T-cell (primary cell): ENCODE data around the gene LYST. TPM values are rescaled to one million over a fixed set of nuclear protein-coding genes. Genes with fewer than 3 reads are reported as not detected.

Experiments
- ATAC-seq, 4 experiments: fragments of 200-7000 bp in 3 of 4; fragments of 150-1000 bp in 1 of 4; cut with Tn5 transposase; replicated peaks in 1 of 4; 1 replicate in 3 of 4; 2 replicates in 1 of 4; pipeline ENCODE4 v1.10.0; 2021; ENCODE audit warnings: moderate library complexity in 3 of 4, mild to moderate bottlenecking in 2 of 4, moderate number of reproducible peaks in 1 of 4
- CTCF ChIA-PET, 2 donors: fragments of 300-600 bp; sonication (Branson Sonifier 250); formaldehyde crosslinking; loops; one replicate each; lab custom pipeline; 2022; ENCODE audit warnings: antibody characterized with exemption in 2 of 2; lab: Charles Lee
- POLR2A ChIA-PET, 2 donors: fragments of 300-600 bp; sonication (Branson Sonifier 250); formaldehyde crosslinking; loops; one replicate each; lab custom pipeline; 2022; ENCODE audit warnings: antibody characterized with exemption in 2 of 2; lab: Charles Lee
- DNase-seq, 35 experiments: peaks; one replicate each; pipeline versions ENCODE4 v3.0.0 to v3.0.0-alpha.2; 2013 to 2023
- H3K27ac ChIP-seq: one replicate; pipeline ENCODE4 v1.5.1; 2013; ENCODE audit warnings: low read length
- H3K27me3 ChIP-seq, 2 experiments: replicated peaks in 1 of 2; 1 replicate in 1 of 2; 2 replicates in 1 of 2; pipeline versions ENCODE4 v1.6.1 to v1.7.0; 2013; ENCODE audit warnings: low read length in 1 of 2, mixed read lengths in 1 of 2; ENCODE audit not compliant: control insufficient read depth in 2 of 2, insufficient read depth in 2 of 2; ENCODE audit errors: extremely low read depth in 1 of 2
- H3K36me3 ChIP-seq, 2 donors: 1 replicate in 1 of 2; 2 replicates in 1 of 2; pipeline versions ENCODE4 v1.6.1 to v1.7.0; 2013; ENCODE audit warnings: low read length in 1 of 2; ENCODE audit not compliant: control insufficient read depth in 2 of 2, insufficient read depth in 1 of 2; ENCODE audit errors: extremely low read depth in 1 of 2
- H3K4me1 ChIP-seq, 2 experiments: 1 replicate in 1 of 2; 2 replicates in 1 of 2; pipeline versions ENCODE4 v1.6.1 to v1.7.0; 2013; ENCODE audit warnings: low read length in 2 of 2, mixed read lengths in 1 of 2; ENCODE audit not compliant: insufficient read depth in 2 of 2, control insufficient read depth in 1 of 2; ENCODE audit errors: extremely low read depth in 1 of 2
- H3K4me3 ChIP-seq, 2 donors: 1 replicate in 1 of 2; 2 replicates in 1 of 2; pipeline versions ENCODE4 v1.5.1 to v1.7.0; 2013; ENCODE audit warnings: mild to moderate bottlenecking in 2 of 2, low read length in 1 of 2, moderate library complexity in 1 of 2; ENCODE audit not compliant: control insufficient read depth in 1 of 2; ENCODE audit errors: extremely low read depth in 1 of 2
- H3K9me3 ChIP-seq: 2 replicates; pipeline ENCODE4 v1.7.0; 2013
- H3K27ac Mint-ChIP-seq, 2 donors: one replicate each; pipeline ENCODE4 v1.8.0; 2020 to 2021; ENCODE audit warnings: mild to moderate bottlenecking in 2 of 2, mixed read lengths in 2 of 2
- H3K27me3 Mint-ChIP-seq, 2 donors: one replicate each; pipeline ENCODE4 v1.8.0; 2021 to 2022; ENCODE audit warnings: mixed read lengths in 2 of 2
- H3K36me3 Mint-ChIP-seq: one replicate; pipeline ENCODE4 v1.8.0; 2021; ENCODE audit warnings: mixed read lengths
- H3K4me1 Mint-ChIP-seq, 3 donors: one replicate each; pipeline ENCODE4 v1.8.0; 2020 to 2022; ENCODE audit warnings: mixed read lengths in 3 of 3, mild to moderate bottlenecking in 1 of 3
- H3K4me3 Mint-ChIP-seq, 3 donors: one replicate each; pipeline ENCODE4 v1.8.0; 2020 to 2022; ENCODE audit warnings: mild to moderate bottlenecking in 3 of 3, mixed read lengths in 3 of 3, moderate library complexity in 3 of 3
- H3K9me3 Mint-ChIP-seq, 3 donors: one replicate each; pipeline ENCODE4 v1.8.0; 2020 to 2022; ENCODE audit warnings: mixed read lengths in 3 of 3
- WGBS: methylation state at CpG from one replicate; pipeline ENCODE4 v1.1.5; 2013; ENCODE audit warnings: missing lambda C conversion rate; ENCODE audit not compliant: insufficient coverage; 5-methylcytosine and 5-hydroxymethylcytosine counted together
- total RNA-seq, 35 experiments: library from RNA in 6 of 35; stranded (reverse) in 6 of 35; fragments of 120-200 nt in 1 of 35; gene quantifications; one replicate each; pipeline versions ENCODE4 v1.2.1 to v1.2.4 and lab custom pipeline; 2013 to 2026

Gene LYST
- total RNA-seq, 5 donors from 2014 or later (not counting 1 experiment from before 2014, with no cell fraction given): 19.7 to 37.9 (median 29.1) TPM

- no peak overlapping the region for H3K4me3 ChIP-seq
- no peaks in the 10 kb centered on the region for H3K4me1 Mint-ChIP-seq
- POLR2A ChIA-PET: no interaction called here
- H3K9me3 Mint-ChIP-seq: no peaks in the 10 kb centered on the region
- ATAC-seq: no peak
- no peaks in the 10 kb centered on the region for H3K4me1 ChIP-seq
- peaks cover 12 to 13% of the 10 kb centered on the region in 2 donors for H3K36me3 ChIP-seq
- no peaks in the 10 kb centered on the region for H3K9me3 ChIP-seq
- no peak for DNase-seq
- CTCF ChIA-PET: interaction anchor here (0.7 to 2.8 kb wide), 5 partner anchors 21 to 1169 kb away, joined by 3 to 18 read pairs (median 4); no protein-coding TSS in a partner anchor
- no peaks in the 10 kb centered on the region for H3K27me3 Mint-ChIP-seq
- H3K27ac Mint-ChIP-seq: no peak overlapping the region
- H3K27me3 ChIP-seq: no peaks in the 10 kb centered on the region
- no peak overlapping the region for H3K27ac ChIP-seq
- H3K36me3 Mint-ChIP-seq: peaks cover 17% of the 10 kb centered on the region
- WGBS: 100% methylated on average over 1 of the region's 2 CpGs
- H3K4me3 Mint-ChIP-seq: no peak overlapping the region
Measured at GRCh38 chr1:235781807-235782206, 84.9 kb downstream of the LYST start.

- WGBS: no CpG with 5 or more reads among the region's 2 CpGs
- no peaks in the 10 kb centered on the region for H3K4me1 ChIP-seq
- peaks cover 22% of the 10 kb centered on the region for H3K36me3 Mint-ChIP-seq
- CTCF ChIA-PET: interaction anchor here in 1 of 2 donors (1.1 kb wide), 1 partner anchor 266 kb away, joined by 3 read pairs; no protein-coding TSS in a partner anchor
- no peaks in the 10 kb centered on the region for H3K9me3 Mint-ChIP-seq
- no peak overlapping the region for H3K27ac Mint-ChIP-seq
- H3K27ac ChIP-seq: no peak overlapping the region
- peaks cover 12 to 22% of the 10 kb centered on the region in 2 donors for H3K36me3 ChIP-seq
- DNase-seq (no peak), ATAC-seq (no peak)
- no peak overlapping the region for H3K4me3 ChIP-seq
- no peaks in the 10 kb centered on the region for H3K27me3 Mint-ChIP-seq
- POLR2A ChIA-PET: interaction anchor here in 1 of 2 donors (0.5 kb wide), 1 partner anchor 22 kb away, joined by 3 read pairs; no protein-coding TSS in a partner anchor
- no peaks in the 10 kb centered on the region for H3K9me3 ChIP-seq
- no peaks in the 10 kb centered on the region for H3K4me1 Mint-ChIP-seq
- H3K4me3 Mint-ChIP-seq: no peak overlapping the region
- no peaks in the 10 kb centered on the region for H3K27me3 ChIP-seq
Measured at GRCh38 chr1:235779770-235780169, 86.9 kb downstream of the LYST start.

GRCh38 chr1:235776396-235776795, 90.3 kb downstream of the LYST start:
- Histone ChIP-seq H3K9me3 (no peaks in the 10 kb centered on the region), H3K36me3 (peaks cover 0 to 13% of the 10 kb centered on the region in 2 donors), H3K4me1 (no peaks in the 10 kb centered on the region), H3K27ac (no peak overlapping the region), H3K27me3 (no peaks in the 10 kb centered on the region), H3K4me3 (no peak overlapping the region)
- H3K27ac Mint-ChIP-seq: no peak overlapping the region
- no peaks in the 10 kb centered on the region for H3K4me1 Mint-ChIP-seq
- no peaks in the 10 kb centered on the region for H3K9me3 Mint-ChIP-seq
- H3K27me3 Mint-ChIP-seq: no peaks in the 10 kb centered on the region
- no peak overlapping the region for H3K4me3 Mint-ChIP-seq
- H3K36me3 Mint-ChIP-seq: peaks cover 37% of the 10 kb centered on the region
- ATAC-seq (no peak), DNase-seq (no peak)
- WGBS: 92% methylated on average over 2 of the region's 3 CpGs
- POLR2A ChIA-PET: interaction anchor here (0.6 to 0.7 kb wide), 2 partner anchors 16 to 19 kb away, joined by 3 to 5 read pairs; no protein-coding TSS in a partner anchor
- CTCF ChIA-PET: interaction anchor here (0.6 to 0.8 kb wide), 2 partner anchors 36 to 665 kb away, joined by 3 read pairs; no protein-coding TSS in a partner anchor

- no peak overlapping the region for H3K4me3 Mint-ChIP-seq
- DNase-seq (no peak), ATAC-seq (no peak)
- Histone ChIP-seq H3K9me3 (no peaks in the 10 kb centered on the region), H3K27me3 (no peaks in the 10 kb centered on the region), H3K27ac (no peak overlapping the region), H3K4me1 (no peaks in the 10 kb centered on the region), H3K36me3 (peaks cover 0 to 11% of the 10 kb centered on the region in 2 donors), H3K4me3 (no peak overlapping the region)
- no peaks in the 10 kb centered on the region for H3K27me3 Mint-ChIP-seq
- CTCF ChIA-PET: interaction anchor here in 1 of 2 donors (0.5 kb wide), 1 partner anchor 659 kb away, joined by 4 read pairs; no protein-coding TSS in a partner anchor
- peaks cover 44% of the 10 kb centered on the region for H3K36me3 Mint-ChIP-seq
- POLR2A ChIA-PET: no interaction called here
- H3K27ac Mint-ChIP-seq: no peak overlapping the region
- H3K4me1 Mint-ChIP-seq: no peaks in the 10 kb centered on the region
- H3K9me3 Mint-ChIP-seq: no peaks in the 10 kb centered on the region
Measured at GRCh38 chr1:235775246-235775860, 91.4 kb downstream of the LYST start.

GRCh38 chr1:235767795-235768194, 98.9 kb downstream of the LYST start:
- no peak overlapping the region for H3K27ac Mint-ChIP-seq
- ATAC-seq (no peak), DNase-seq (no peak)
- no peaks in the 10 kb centered on the region for H3K9me3 Mint-ChIP-seq
- Histone ChIP-seq H3K4me1 (no peaks in the 10 kb centered on the region), H3K27ac (no peak overlapping the region), H3K27me3 (no peaks in the 10 kb centered on the region), H3K4me3 (no peak overlapping the region), H3K36me3 (peaks cover 0 to 35% of the 10 kb centered on the region in 2 donors), H3K9me3 (no peaks in the 10 kb centered on the region)
- peaks cover 40% of the 10 kb centered on the region for H3K36me3 Mint-ChIP-seq
- WGBS: 67% methylated on average over 1 of the region's 2 CpGs
- peaks cover 0 to 1% (median 0%) of the 10 kb centered on the region in 3 donors for H3K4me1 Mint-ChIP-seq
- H3K27me3 Mint-ChIP-seq: no peaks in the 10 kb centered on the region
- ChIA-PET POLR2A (no interaction called here), CTCF (interaction anchor here in 1 of 2 donors (0.7 kb wide), 1 partner anchor 750 kb away, joined by 3 read pairs; no protein-coding TSS in a partner anchor)
- no peak overlapping the region for H3K4me3 Mint-ChIP-seq

- no peaks in the 10 kb centered on the region for H3K4me1 ChIP-seq
- Mint-ChIP-seq H3K36me3 (peaks cover 40% of the 10 kb centered on the region), H3K4me1 (peaks cover 0 to 1% (median 0%) of the 10 kb centered on the region in 3 donors), H3K4me3 (no peak overlapping the region), H3K27ac (no peak overlapping the region), H3K9me3 (no peaks in the 10 kb centered on the region), H3K27me3 (no peaks in the 10 kb centered on the region)
- POLR2A ChIA-PET: interaction anchor here in 1 of 2 donors (0.6 kb wide), 1 partner anchor 171 kb away, joined by 3 read pairs; no protein-coding TSS in a partner anchor
- CTCF ChIA-PET: no interaction called here
- H3K9me3 ChIP-seq: no peaks in the 10 kb centered on the region
- no peak overlapping the region for H3K4me3 ChIP-seq
- H3K36me3 ChIP-seq: peaks cover 0 to 42% of the 10 kb centered on the region in 2 donors
- no peak overlapping the region for H3K27ac ChIP-seq
- no peak for DNase-seq
- no peaks in the 10 kb centered on the region for H3K27me3 ChIP-seq
- no peak for ATAC-seq
- WGBS: no CpG with 5 or more reads among the region's 1 CpG
Measured at GRCh38 chr1:235766794-235767285, 99.9 kb downstream of the LYST start.
